Neural progenitor cell (in vitro differentiated cells): ENCODE results near the gene NOTCH4. TPM values are rescaled to one million over a fixed set of nuclear protein-coding genes. Genes with fewer than 3 reads are reported as not detected.
A peak's percentile ranks its signal among the peaks of the same experiment; 100 is the strongest.

ENCODE experiments used
- DNase-seq: peaks from one replicate; pipeline ENCODE4 v3.0.0-alpha.2; 2016; ENCODE audit warnings: low spot score
- H2AFZ ChIP-seq: fragments of 200-600 bp; sonication (generic); replicated peaks from 2 replicates; pipeline ENCODE4 v1.6.1; 2016; ENCODE audit warnings: antibody characterized with exemption
- H3F3A ChIP-seq: fragments of 200-600 bp; sonication (generic); 2 replicates; pipeline ENCODE4 v1.6.1; 2016; ENCODE audit warnings: antibody characterized with exemption, low read depth
- H3K27ac ChIP-seq: fragments of 200-600 bp; sonication (generic); 2 replicates; pipeline ENCODE4 v1.5.1; 2016; ENCODE audit warnings: mild to moderate bottlenecking
- H3K27me3 ChIP-seq: fragments of 200-600 bp; sonication (generic); 2 replicates; pipeline ENCODE4 v1.6.1; 2016; ENCODE audit warnings: mild to moderate bottlenecking, moderate library complexity
- H3K36me3 ChIP-seq: fragments of 200-600 bp; sonication (generic); 2 replicates; pipeline ENCODE4 v1.5.1; 2016
- H3K4me1 ChIP-seq: fragments of 200-600 bp; sonication (generic); 2 replicates; pipeline ENCODE4 v1.6.1; 2016; ENCODE audit warnings: mixed run types
- H3K4me2 ChIP-seq: fragments of 200-600 bp; sonication (generic); 2 replicates; pipeline ENCODE4 v1.6.1; 2016
- H3K4me3 ChIP-seq: fragments of 200-600 bp; sonication (generic); 2 replicates; pipeline ENCODE4 v1.5.1; 2016
- H3K79me2 ChIP-seq: fragments of 200-600 bp; sonication (generic); 2 replicates; pipeline ENCODE4 v1.6.1; 2016; ENCODE audit warnings: low read depth
- H3K9ac ChIP-seq: fragments of 200-600 bp; sonication (generic); 2 replicates; pipeline ENCODE4 v1.6.1; 2016
- H3K9me3 ChIP-seq: fragments of 200-600 bp; sonication (generic); 2 replicates; pipeline ENCODE4 v1.5.1; 2016; ENCODE audit warnings: low read depth
- H4K20me1 ChIP-seq: fragments of 200-600 bp; sonication (generic); 2 replicates; pipeline ENCODE4 v1.6.1; 2016; ENCODE audit warnings: low read depth
- H3K27ac Mint-ChIP-seq: 3 replicates; pipeline ENCODE4 v1.8.0; 2021; ENCODE audit warnings: mixed read lengths
- H3K27me3 Mint-ChIP-seq: 2 replicates; pipeline ENCODE4 v1.8.0; 2022; ENCODE audit warnings: low read depth, mild to moderate bottlenecking, inconsistent platforms, moderate library complexity, mixed read lengths; ENCODE audit not compliant: insufficient read depth
- H3K36me3 Mint-ChIP-seq: 3 replicates; pipeline ENCODE4 v1.8.0; 2021; ENCODE audit warnings: mixed read lengths
- H3K4me1 Mint-ChIP-seq: 3 replicates; pipeline ENCODE4 v1.8.0; 2021; ENCODE audit warnings: mixed read lengths
- H3K4me3 Mint-ChIP-seq: 3 replicates; pipeline ENCODE4 v1.8.0; 2021; ENCODE audit warnings: mild to moderate bottlenecking, moderate library complexity, mixed read lengths
- H3K9me3 Mint-ChIP-seq: 3 replicates; pipeline ENCODE4 v1.8.0; 2020; ENCODE audit warnings: mixed read lengths
- CTCF ChIP-seq: fragments of 200-600 bp; sonication (generic); IDR thresholded peaks from 2 replicates; pipeline ENCODE4 v1.5.1; 2017; ENCODE audit warnings: antibody characterized with exemption, mild to moderate bottlenecking
- EZH2 ChIP-seq: fragments of 200-600 bp; sonication (generic); IDR thresholded peaks from 2 replicates; pipeline ENCODE4 v1.6.1; 2017; ENCODE audit warnings: antibody characterized with exemption, mild to moderate bottlenecking, moderate library complexity
- EZH2phosphoT487 ChIP-seq: fragments of 200-600 bp; sonication (generic); IDR thresholded peaks from 2 replicates; pipeline ENCODE4 v1.6.1; 2017; ENCODE audit warnings: antibody characterized with exemption
- total RNA-seq: library from RNA; depleted of rRNA; stranded (reverse); fragments of >200 nt; gene quantifications from 2 replicates; pipeline ENCODE4 v1.2.3, GENCODE V29; 2015; ENCODE audit warnings: low replicate concordance

The NOTCH4 gene
- total RNA-seq, 1 donor from 2014 or later: 3.2 TPM

GRCh38 chr6:32167761-32168262 is 56.1 kb downstream of the NOTCH4 start:
- DNase-seq: peak; percentile 72
- no peak for TF ChIP-seq EZH2phosphoT487
- TF ChIP-seq CTCF: no peak
- TF ChIP-seq EZH2: no peak
- Histone ChIP-seq H3F3A (peaks cover 50% of the 10 kb centered on the region), H4K20me1 (peaks cover 10% of the 10 kb centered on the region), H3K4me2 (peak overlapping the region; percentile 7), H3K9me3 (no peaks in the 10 kb centered on the region), H3K27me3 (no peaks in the 10 kb centered on the region), H3K9ac (no peak overlapping the region), H2AFZ (no peak overlapping the region), H3K4me1 (peaks cover 30% of the 10 kb centered on the region), H3K36me3 (no peaks in the 10 kb centered on the region), H3K27ac (peak overlapping the region; percentile 59), H3K4me3 (peak overlapping the region; percentile 17), H3K79me2 (peaks cover 13% of the 10 kb centered on the region)
- Mint-ChIP-seq H3K4me3 (no peak overlapping the region), H3K27me3 (peaks cover 3% of the 10 kb centered on the region), H3K27ac (peak overlapping the region; percentile 27), H3K36me3 (peaks cover 40% of the 10 kb centered on the region), H3K4me1 (peaks cover 9% of the 10 kb centered on the region), H3K9me3 (no peaks in the 10 kb centered on the region)

GRCh38 chr6:32167154-32167760 is 56.6 kb downstream of the NOTCH4 start:
- H3K4me3 ChIP-seq: no peak overlapping the region
- H3K27me3 ChIP-seq: no peaks in the 10 kb centered on the region
- H3K4me1 ChIP-seq: peaks cover 30% of the 10 kb centered on the region
- H3K4me2 ChIP-seq: peak overlapping the region; percentile 7
- Mint-ChIP-seq H3K4me1 (peaks cover 9% of the 10 kb centered on the region), H3K4me3 (no peak overlapping the region), H3K9me3 (no peaks in the 10 kb centered on the region), H3K36me3 (peaks cover 45% of the 10 kb centered on the region), H3K27ac (peak overlapping the region; percentile 27), H3K27me3 (peaks cover 3% of the 10 kb centered on the region)
- DNase-seq: no peak
- peaks cover 6% of the 10 kb centered on the region for H4K20me1 ChIP-seq
- TF ChIP-seq CTCF: no peak
- H3K79me2 ChIP-seq: peaks cover 8% of the 10 kb centered on the region
- no peaks in the 10 kb centered on the region for H3K36me3 ChIP-seq
- no peaks in the 10 kb centered on the region for H3K9me3 ChIP-seq
- H3F3A ChIP-seq: peaks cover 50% of the 10 kb centered on the region
- H3K27ac ChIP-seq: peak overlapping the region; percentile 59
- no peak overlapping the region for H2AFZ ChIP-seq
- no peak overlapping the region for H3K9ac ChIP-seq

- H3K9me3 ChIP-seq: no peaks in the 10 kb centered on the region
- Mint-ChIP-seq H3K4me1 (peaks cover 9% of the 10 kb centered on the region), H3K9me3 (no peaks in the 10 kb centered on the region), H3K4me3 (no peak overlapping the region), H3K27me3 (peaks cover 3% of the 10 kb centered on the region), H3K27ac (no peak overlapping the region), H3K36me3 (peaks cover 47% of the 10 kb centered on the region)
- no peak overlapping the region for H3K9ac ChIP-seq
- DNase-seq: no peak
- H3K4me2 ChIP-seq: no peak overlapping the region
- no peaks in the 10 kb centered on the region for H3K27me3 ChIP-seq
- H3K4me1 ChIP-seq: peaks cover 30% of the 10 kb centered on the region
- no peak overlapping the region for H3K27ac ChIP-seq
- H4K20me1 ChIP-seq: peaks cover 6% of the 10 kb centered on the region
- H3F3A ChIP-seq: peaks cover 50% of the 10 kb centered on the region
- no peak overlapping the region for H3K4me3 ChIP-seq
- no peaks in the 10 kb centered on the region for H3K36me3 ChIP-seq
- no peak for TF ChIP-seq EZH2phosphoT487
- TF ChIP-seq CTCF: peak; percentile 18
- no peak for TF ChIP-seq EZH2
- no peak overlapping the region for H2AFZ ChIP-seq
- peaks cover under 1% of the 10 kb centered on the region for H3K79me2 ChIP-seq
Observed at GRCh38 chr6:32166411-32167061, 57.3 kb downstream of the NOTCH4 start.
